Tibial artery (tissue), 4 donors: ENCODE measurements around the gene RBM24.
"Not testable (repeated sequence)": the region's sequence is repeated elsewhere in the genome, so short reads cannot be mapped to it uniquely, and the experiment has no call there.

ENCODE experiments used
- DNase-seq, 2 donors: peaks; one replicate each; pipeline ENCODE4 v3.0.0-alpha.2; 2019
- H3K27ac ChIP-seq, 2 donors: fragments of 200-600 bp; sonication (generic) in 1 of 2; 1 replicate in 1 of 2; 2 replicates in 1 of 2; pipeline ENCODE4 v1.5.1; 2018 to 2019; ENCODE audit warnings: mild to moderate bottlenecking in 1 of 2
- H3K27me3 ChIP-seq, 2 donors: fragments of 200-600 bp; sonication (generic) in 1 of 2; one replicate each; pipeline versions ENCODE4 v1.5.1 to v1.6.0; 2016 to 2019
- H3K36me3 ChIP-seq, 3 donors: fragments of 200-600 bp; sonication (generic) in 2 of 3; one replicate each; pipeline ENCODE4 v1.5.1; 2016 to 2019; ENCODE audit warnings: mild to moderate bottlenecking in 2 of 3
- H3K4me1 ChIP-seq, 4 donors: fragments of 200-600 bp; sonication (generic) in 2 of 4; 1 replicate in 3 of 4; 2 replicates in 1 of 4; pipeline ENCODE4 v1.5.1; 2016 to 2019
- H3K4me3 ChIP-seq, 2 donors: fragments of 200-600 bp; sonication (generic) in 1 of 2; 1 replicate in 1 of 2; 2 replicates in 1 of 2; pipeline ENCODE4 v1.5.1; 2018 to 2019; ENCODE audit warnings: mild to moderate bottlenecking in 2 of 2
- H3K9me3 ChIP-seq, 3 donors: fragments of 200-600 bp; sonication (generic) in 1 of 3; one replicate each; pipeline ENCODE4 v1.5.1; 2016 to 2019
- intact Hi-C: fragments of 100-400 bp; cut with DNase I; formaldehyde crosslinking; loops from one replicate; pipeline ENCODE4 v1.15.0; 2023; ENCODE audit warnings: low total_unique reads
- TF ChIP-seq, protein P1 (sequence below), 2 experiments: fragments of 200-600 bp in 1 of 2; fragments of 450-650 bp in 1 of 2; IDR thresholded peaks; one replicate each; pipeline ENCODE4 v1.5.1; 2017 to 2019; ENCODE audit warnings: antibody characterized with exemption in 2 of 2, mild to moderate bottlenecking in 1 of 2, moderate library complexity in 1 of 2

Gene RBM24

DNA sequence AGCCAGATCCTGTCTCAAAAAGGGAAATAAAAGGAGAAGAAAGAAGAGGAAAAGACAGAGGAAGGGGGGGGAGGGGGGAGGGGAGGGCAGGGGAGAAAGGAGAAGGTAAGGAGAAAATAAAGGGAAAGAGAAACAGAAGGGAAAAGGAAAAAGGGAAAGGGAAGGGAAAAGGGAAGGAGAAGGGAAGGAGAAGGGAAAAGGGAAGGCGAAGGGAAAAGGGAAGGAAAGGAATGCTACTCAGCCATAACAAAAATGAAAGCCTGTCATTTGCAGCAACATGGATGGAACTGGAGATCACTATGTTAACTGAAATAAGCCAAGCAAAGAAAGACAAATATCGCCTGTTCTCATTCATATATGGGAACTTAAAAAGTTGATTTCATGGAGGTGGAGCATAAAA is 22.3 kb downstream of the RBM24 start:
- H3K4me3 ChIP-seq: no peak overlapping the region
- no peak for DNase-seq
- H3K36me3 ChIP-seq: no peaks in the 10 kb centered on the region
- H3K27ac ChIP-seq: no peak overlapping the region
- no peaks in the 10 kb centered on the region for H3K9me3 ChIP-seq
- TF ChIP-seq, protein P1, sequence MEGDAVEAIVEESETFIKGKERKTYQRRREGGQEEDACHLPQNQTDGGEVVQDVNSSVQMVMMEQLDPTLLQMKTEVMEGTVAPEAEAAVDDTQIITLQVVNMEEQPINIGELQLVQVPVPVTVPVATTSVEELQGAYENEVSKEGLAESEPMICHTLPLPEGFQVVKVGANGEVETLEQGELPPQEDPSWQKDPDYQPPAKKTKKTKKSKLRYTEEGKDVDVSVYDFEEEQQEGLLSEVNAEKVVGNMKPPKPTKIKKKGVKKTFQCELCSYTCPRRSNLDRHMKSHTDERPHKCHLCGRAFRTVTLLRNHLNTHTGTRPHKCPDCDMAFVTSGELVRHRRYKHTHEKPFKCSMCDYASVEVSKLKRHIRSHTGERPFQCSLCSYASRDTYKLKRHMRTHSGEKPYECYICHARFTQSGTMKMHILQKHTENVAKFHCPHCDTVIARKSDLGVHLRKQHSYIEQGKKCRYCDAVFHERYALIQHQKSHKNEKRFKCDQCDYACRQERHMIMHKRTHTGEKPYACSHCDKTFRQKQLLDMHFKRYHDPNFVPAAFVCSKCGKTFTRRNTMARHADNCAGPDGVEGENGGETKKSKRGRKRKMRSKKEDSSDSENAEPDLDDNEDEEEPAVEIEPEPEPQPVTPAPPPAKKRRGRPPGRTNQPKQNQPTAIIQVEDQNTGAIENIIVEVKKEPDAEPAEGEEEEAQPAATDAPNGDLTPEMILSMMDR (IDR thresholded peaks at IDR 0.05): no peak
- H3K27me3 ChIP-seq: no peaks in the 10 kb centered on the region
- no peaks in the 10 kb centered on the region for H3K4me1 ChIP-seq
- intact Hi-C loops: no loop called here

DNA sequence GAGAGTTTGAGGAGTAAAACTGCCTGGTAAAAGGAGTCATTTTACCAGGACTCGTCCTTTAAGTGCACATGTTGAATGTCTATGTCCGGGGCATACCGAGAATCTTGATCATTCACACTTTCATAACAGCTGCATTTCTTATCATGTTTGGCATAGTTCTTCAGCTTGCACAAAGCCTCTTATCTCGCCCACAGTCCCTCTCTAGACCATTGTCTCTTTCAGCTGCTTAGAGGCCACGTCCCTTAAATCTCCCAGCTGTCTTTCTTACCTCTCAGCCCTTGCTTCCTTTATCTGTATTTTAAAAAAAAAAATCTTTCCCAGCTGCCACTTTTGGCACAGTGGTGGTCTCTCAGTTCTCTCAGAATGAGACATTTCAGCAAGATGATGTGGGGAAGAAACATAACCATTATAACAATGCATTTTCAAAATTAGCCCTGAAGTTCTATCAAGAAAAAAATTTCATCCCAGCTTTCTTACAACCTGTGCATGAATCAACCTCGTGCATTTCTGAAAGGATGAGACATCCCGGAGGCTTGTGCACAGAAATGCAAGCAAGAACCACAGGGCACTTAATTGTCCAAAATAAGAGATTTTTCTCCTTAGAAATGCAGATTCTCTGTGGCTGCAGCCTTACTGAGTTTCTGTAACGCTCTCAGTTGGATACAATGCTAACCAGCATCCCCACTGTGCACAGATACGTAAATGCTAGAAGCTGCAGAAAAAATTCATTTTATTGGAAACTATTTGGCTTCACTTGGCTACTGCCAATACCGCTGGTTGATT is 24.2 kb downstream of the RBM24 start:
- TF ChIP-seq, protein P1 (IDR thresholded peaks at IDR 0.05): no peak

DNA sequence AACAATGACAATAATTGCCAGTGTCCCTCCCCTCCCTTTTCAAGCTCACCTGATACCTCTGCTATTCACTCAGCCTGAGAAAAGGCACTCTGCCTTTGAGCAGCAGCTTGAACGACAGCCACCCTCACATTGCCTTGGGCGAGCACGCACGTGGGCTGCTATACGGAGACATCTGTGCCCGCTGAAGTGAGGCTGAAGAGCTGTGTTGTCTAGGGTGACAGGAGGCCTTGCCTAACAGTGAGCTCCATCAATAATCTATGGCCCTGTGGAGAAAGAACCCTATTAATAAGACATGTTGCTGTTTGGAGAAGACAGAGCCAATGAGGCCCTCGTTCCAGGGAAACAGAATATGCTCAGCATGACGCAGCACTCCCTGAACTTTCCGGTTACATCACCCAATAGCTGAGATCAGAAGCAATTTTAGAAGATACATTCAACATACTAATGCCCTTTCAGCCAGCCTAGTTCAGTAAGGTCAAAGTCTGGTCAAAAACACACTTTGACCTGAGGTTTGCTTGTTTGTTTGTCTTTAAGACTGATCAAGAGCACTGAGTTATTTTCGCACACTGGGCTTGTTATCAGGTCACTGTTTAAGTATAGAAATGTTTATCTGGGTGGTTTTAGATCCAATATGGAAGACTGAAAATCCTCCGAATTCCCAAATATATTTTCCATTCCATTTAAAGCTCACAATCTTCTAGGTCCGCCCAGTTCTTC is 30.6 kb downstream of the RBM24 start:
- intact Hi-C loops: no loop called here
- Histone ChIP-seq H3K27me3 (no peaks in the 10 kb centered on the region), H3K4me3 (no peak overlapping the region), H3K4me1 (no peaks in the 10 kb centered on the region), H3K36me3 (no peaks in the 10 kb centered on the region), H3K27ac (no peak overlapping the region), H3K9me3 (no peaks in the 10 kb centered on the region)
- TF ChIP-seq, protein P1 (IDR thresholded peaks at IDR 0.05): no peak
- no peak for DNase-seq

More for the DNA sequence above, 24.2 kb downstream of the RBM24 start:
- H3K36me3 ChIP-seq: no peaks in the 10 kb centered on the region
- H3K27ac ChIP-seq: no peak overlapping the region
- no peak overlapping the region for H3K4me3 ChIP-seq
- H3K27me3 ChIP-seq: no peaks in the 10 kb centered on the region
- H3K4me1 ChIP-seq: no peaks in the 10 kb centered on the region
- H3K9me3 ChIP-seq: no peaks in the 10 kb centered on the region
- no peak for DNase-seq
- intact Hi-C loops: no loop called here

DNA sequence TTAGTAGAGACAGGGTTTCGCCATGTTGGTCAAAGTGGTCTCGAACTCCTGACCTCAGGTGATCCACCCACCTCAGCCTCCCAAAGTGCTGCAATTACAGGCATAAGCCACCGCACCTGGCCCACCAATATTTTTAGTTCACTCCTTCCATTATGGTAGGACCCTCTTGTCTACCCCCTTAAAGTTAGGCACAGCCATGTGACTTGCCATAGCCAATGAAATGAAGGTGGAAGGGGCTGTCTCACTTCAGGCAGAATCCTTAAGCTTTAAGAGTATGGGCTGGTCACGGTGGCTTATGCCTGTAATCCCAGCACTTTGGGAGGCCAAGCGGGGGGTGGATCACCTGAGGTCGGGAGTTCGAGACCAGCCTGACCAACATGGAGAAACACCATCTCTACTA is 32.1 kb downstream of the RBM24 start:
- H3K27ac ChIP-seq, H3K36me3 ChIP-seq, DNase-seq, H3K9me3 ChIP-seq, H3K27me3 ChIP-seq, H3K4me1 ChIP-seq, intact Hi-C loops, H3K4me3 ChIP-seq: not testable (repeated sequence)

DNA sequence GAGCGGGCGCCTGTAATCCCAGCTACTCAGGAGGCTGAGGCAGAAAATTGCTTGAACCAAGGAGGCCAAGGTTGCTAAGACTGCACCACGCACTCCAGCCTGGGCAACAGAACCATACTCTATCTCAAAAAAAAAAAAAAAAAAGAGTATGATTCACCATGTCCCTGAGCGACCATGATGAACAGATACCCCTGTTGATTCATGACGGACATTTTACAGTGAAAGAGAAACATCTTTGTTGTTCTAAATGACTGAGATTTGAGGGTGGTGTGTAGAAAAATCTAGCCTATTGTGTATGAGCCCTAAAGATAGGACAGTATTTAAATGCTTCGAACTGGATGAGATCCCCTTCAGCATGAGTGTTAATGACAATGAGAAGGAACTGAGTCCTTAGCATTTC is 32.8 kb downstream of the RBM24 start:
- intact Hi-C loops: no loop called here

DNA sequence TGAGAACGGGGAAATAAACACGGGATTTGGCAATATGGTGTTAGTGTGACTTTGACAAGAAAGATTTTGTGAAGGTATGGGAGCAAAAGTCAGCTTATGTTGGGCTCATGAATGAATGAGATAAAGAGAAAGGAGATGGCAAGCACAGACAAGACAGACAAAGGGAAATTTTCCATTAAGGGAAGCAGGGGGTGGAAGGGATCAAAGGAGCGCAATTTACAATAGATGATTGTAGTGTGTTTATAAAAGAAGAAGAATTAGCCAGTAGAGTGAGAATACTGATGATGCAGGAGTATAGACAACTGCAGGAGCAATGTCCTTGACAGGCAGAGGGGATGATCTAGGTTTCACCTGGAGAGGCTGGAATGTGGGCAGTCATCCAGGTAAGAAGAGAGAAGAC is 34.1 kb downstream of the RBM24 start:
- DNase-seq: no peak
- no peaks in the 10 kb centered on the region for H3K9me3 ChIP-seq
- TF ChIP-seq, protein P1 (IDR thresholded peaks at IDR 0.05): no peak
- no peak overlapping the region for H3K4me3 ChIP-seq
- intact Hi-C loops: no loop called here
- H3K27me3 ChIP-seq: no peaks in the 10 kb centered on the region
- no peaks in the 10 kb centered on the region for H3K4me1 ChIP-seq
- H3K27ac ChIP-seq: no peak overlapping the region
- H3K36me3 ChIP-seq: no peaks in the 10 kb centered on the region

More for the DNA sequence above, 32.8 kb downstream of the RBM24 start:
- Histone ChIP-seq H3K27me3 (no peaks in the 10 kb centered on the region), H3K36me3 (no peaks in the 10 kb centered on the region), H3K9me3 (no peaks in the 10 kb centered on the region), H3K27ac (no peak overlapping the region), H3K4me3 (no peak overlapping the region), H3K4me1 (no peaks in the 10 kb centered on the region)
- DNase-seq: no peak
- TF ChIP-seq, protein P1 (IDR thresholded peaks at IDR 0.05): no peak
